ENCODE results near the gene VANGL2.
"Not testable (repeated sequence)": the region's sequence is repeated elsewhere in the genome, so short reads cannot be mapped to it uniquely, and the experiment has no call there.

VANGL2 gene

GRCh38 chr1:160370561-160371345 is 29.6 kb upstream of the VANGL2 start:
- DNase-seq: no peak

GRCh38 chr1:160371346-160371631 is 29.1 kb upstream of the VANGL2 start:
- DNase-seq: no peak

GRCh38 chr1:160371756-160372155 is 28.6 kb upstream of the VANGL2 start:
- DNase-seq: peak; percentile 90 to 94

- DNase-seq: peak; percentile 80 to 84
These were observed 26.7 kb upstream of the VANGL2 start for GRCh38 chr1:160373696-160374095.

GRCh38 chr1:160374306-160375110 is 25.9 kb upstream of the VANGL2 start:
- DNase-seq: peak; percentile 11 to 61

GRCh38 chr1:160375788-160376524 is 24.4 kb upstream of the VANGL2 start:
- peak; percentile 82 to 83 for DNase-seq

- peak; percentile 72 for DNase-seq
These were observed 23.7 kb upstream of the VANGL2 start for GRCh38 chr1:160376525-160377131.

GRCh38 chr1:160377585-160378206 is 22.7 kb upstream of the VANGL2 start:
- no peak for DNase-seq

GRCh38 chr1:160384812-160385211 is 15.6 kb upstream of the VANGL2 start:
- not testable (repeated sequence) for DNase-seq

- DNase-seq: not testable (repeated sequence)
These were observed 12.0 kb upstream of the VANGL2 start for GRCh38 chr1:160388406-160388805.

GRCh38 chr1:160394673-160395072 is 5.7 kb upstream of the VANGL2 start:
- DNase-seq: no peak

GRCh38 chr1:160397651-160398050 is 2.7 kb upstream of the VANGL2 start:
- DNase-seq: no peak

- DNase-seq: no peak
These were observed 1.5 kb upstream of the VANGL2 start for GRCh38 chr1:160398823-160399222.

- no peak for DNase-seq
These were observed 681 bp upstream of the VANGL2 start for GRCh38 chr1:160399544-160400222.

- no peak for DNase-seq
These were observed 502 bp downstream of the VANGL2 start for GRCh38 chr1:160400646-160401486.

GRCh38 chr1:160401487-160401805 is 1.1 kb downstream of the VANGL2 start:
- DNase-seq: no peak

- no peak for DNase-seq
These were observed 1.8 kb downstream of the VANGL2 start for GRCh38 chr1:160402001-160402795.

GRCh38 chr1:160403244-160403643 is 2.9 kb downstream of the VANGL2 start:
- no peak for DNase-seq

GRCh38 chr1:160404094-160404493 is 3.7 kb downstream of the VANGL2 start:
- no peak for DNase-seq

- DNase-seq: no peak
These were observed 5.0 kb downstream of the VANGL2 start for GRCh38 chr1:160405331-160405877.
